H1 (cell line): ENCODE data around the gene NPHP3. TPM values are rescaled to one million over a fixed set of nuclear protein-coding genes. Genes with fewer than 3 reads are reported as not detected.

ENCODE experiments used
- CTBP2 ChIP-seq: IDR thresholded peaks from 2 replicates; pipeline ENCODE4 v1.7.0; 2011; ENCODE audit warnings: borderline replicate concordance, mild to moderate bottlenecking, moderate library complexity, mixed read lengths, low read length; ENCODE audit not compliant: insufficient read depth, insufficient read length
- EZH2 ChIP-seq: fragments of 200-600 bp; sonication (generic); IDR thresholded peaks from 2 replicates; pipeline ENCODE4 v1.7.1; 2012; ENCODE audit warnings: low read depth, mild to moderate bottlenecking, moderate library complexity, low read length, inconsistent platforms; ENCODE audit not compliant: severe bottlenecking
- POLR2AphosphoS5 ChIP-seq: IDR thresholded peaks from 2 replicates; pipeline ENCODE4 v1.6.1; 2011; ENCODE audit warnings: low read depth, low read length
- RXRA ChIP-seq: IDR thresholded peaks from 2 replicates; pipeline ENCODE4 v1.6.1; 2011; ENCODE audit warnings: low read depth, mild to moderate bottlenecking, low read length, moderate library complexity; ENCODE audit not compliant: insufficient read depth
- polyA plus RNA-seq, 7 experiments: library from polyadenylated mRNA; depleted of rRNA in 3 of 7; stranded (reverse) in 5 of 7; unstranded in 2 of 7; fragments of >200 nt in 5 of 7; fragments of 200-250 nt in 2 of 7; gene quantifications; 1 replicate in 5 of 7; 2 replicates in 1 of 7; 4 replicates in 1 of 7; pipeline versions ENCODE4 v1.2.1 to v1.2.3, GENCODE V29; 2011 to 2013; ENCODE audit warnings: missing spikeins in 2 of 7, mixed read lengths in 2 of 7
- total RNA-seq: library from RNA; stranded (reverse); fragmentation: NEBNext Ultra II Directional; extraction: Animal tissue kit (Norgen Biotek cat#: 25700); gene quantifications from 2 replicates; pipeline ENCODE4 v1.2.1, GENCODE V29; 2021

Gene NPHP3
- total and polyA plus RNA-seq, 2 of the 8 experiments (the other 6 are each of a cell fraction or from before 2014, with no cell fraction given), result 6.8 to 14.8 TPM

- TF ChIP-seq RXRA (no peak), POLR2AphosphoS5 (no peak), CTBP2 (no peak), EZH2 (no peak)
Measured at GRCh38 chr3:132662212-132662611, 60.0 kb downstream of the NPHP3 start (continued).
